ENCODE measurements around the gene SBF2. TPM values are rescaled to one million over a fixed set of nuclear protein-coding genes. Genes with fewer than 3 reads are reported as not detected.

The SBF2 gene
- polyA plus RNA-seq, 1 donor from 2014 or later = 53.4 TPM

DNA sequence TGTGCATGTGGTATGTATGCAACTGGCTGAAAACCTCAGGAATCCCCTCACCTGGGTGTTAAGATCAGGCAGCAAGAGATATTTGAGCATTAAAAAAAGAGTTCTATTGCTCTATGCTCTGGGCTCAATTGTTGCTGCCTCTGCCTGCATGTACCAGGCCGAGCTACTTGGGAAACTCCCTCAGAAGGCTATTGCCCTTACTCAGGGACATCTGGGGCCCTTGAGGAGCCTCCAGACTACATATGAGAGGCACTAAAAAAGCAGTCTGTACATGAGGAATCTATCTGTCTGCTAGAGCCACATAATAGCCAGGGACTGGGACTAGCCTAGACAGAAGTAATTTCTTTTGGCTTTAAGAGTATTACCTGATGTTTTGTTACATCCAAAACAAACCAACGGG, 510.0 kb downstream of the SBF2 start:
- no peaks in the 10 kb centered on the region for H3K9me3 ChIP-seq (ENCODE audit: low read length)
- no peak overlapping the region for H3K4me3 ChIP-seq (ENCODE audit: low read length)
- H3K27ac ChIP-seq (ENCODE audit: low read length) = no peak overlapping the region
- TF ChIP-seq TAF1 (IDR thresholded peaks at IDR 0.05; ENCODE audit: low read depth) = no peak
- TF ChIP-seq, protein P1, sequence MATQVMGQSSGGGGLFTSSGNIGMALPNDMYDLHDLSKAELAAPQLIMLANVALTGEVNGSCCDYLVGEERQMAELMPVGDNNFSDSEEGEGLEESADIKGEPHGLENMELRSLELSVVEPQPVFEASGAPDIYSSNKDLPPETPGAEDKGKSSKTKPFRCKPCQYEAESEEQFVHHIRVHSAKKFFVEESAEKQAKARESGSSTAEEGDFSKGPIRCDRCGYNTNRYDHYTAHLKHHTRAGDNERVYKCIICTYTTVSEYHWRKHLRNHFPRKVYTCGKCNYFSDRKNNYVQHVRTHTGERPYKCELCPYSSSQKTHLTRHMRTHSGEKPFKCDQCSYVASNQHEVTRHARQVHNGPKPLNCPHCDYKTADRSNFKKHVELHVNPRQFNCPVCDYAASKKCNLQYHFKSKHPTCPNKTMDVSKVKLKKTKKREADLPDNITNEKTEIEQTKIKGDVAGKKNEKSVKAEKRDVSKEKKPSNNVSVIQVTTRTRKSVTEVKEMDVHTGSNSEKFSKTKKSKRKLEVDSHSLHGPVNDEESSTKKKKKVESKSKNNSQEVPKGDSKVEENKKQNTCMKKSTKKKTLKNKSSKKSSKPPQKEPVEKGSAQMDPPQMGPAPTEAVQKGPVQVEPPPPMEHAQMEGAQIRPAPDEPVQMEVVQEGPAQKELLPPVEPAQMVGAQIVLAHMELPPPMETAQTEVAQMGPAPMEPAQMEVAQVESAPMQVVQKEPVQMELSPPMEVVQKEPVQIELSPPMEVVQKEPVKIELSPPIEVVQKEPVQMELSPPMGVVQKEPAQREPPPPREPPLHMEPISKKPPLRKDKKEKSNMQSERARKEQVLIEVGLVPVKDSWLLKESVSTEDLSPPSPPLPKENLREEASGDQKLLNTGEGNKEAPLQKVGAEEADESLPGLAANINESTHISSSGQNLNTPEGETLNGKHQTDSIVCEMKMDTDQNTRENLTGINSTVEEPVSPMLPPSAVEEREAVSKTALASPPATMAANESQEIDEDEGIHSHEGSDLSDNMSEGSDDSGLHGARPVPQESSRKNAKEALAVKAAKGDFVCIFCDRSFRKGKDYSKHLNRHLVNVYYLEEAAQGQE (IDR thresholded peaks at IDR 0.05; ENCODE audit: borderline replicate concordance) = no peak
- no peak for TF ChIP-seq MXI1 (conservative IDR thresholded peaks at IDR 0.05; ENCODE audit: poor library complexity, severe bottlenecking)
- TF ChIP-seq POLR2AphosphoS5 (IDR thresholded peaks at IDR 0.05) = no peak
- TF ChIP-seq EZH2 (IDR thresholded peaks at IDR 0.05; ENCODE audit: borderline replicate concordance, insufficient read depth, low read length, poor library complexity, severe bottlenecking) = no peak
- TF ChIP-seq, protein P2, sequence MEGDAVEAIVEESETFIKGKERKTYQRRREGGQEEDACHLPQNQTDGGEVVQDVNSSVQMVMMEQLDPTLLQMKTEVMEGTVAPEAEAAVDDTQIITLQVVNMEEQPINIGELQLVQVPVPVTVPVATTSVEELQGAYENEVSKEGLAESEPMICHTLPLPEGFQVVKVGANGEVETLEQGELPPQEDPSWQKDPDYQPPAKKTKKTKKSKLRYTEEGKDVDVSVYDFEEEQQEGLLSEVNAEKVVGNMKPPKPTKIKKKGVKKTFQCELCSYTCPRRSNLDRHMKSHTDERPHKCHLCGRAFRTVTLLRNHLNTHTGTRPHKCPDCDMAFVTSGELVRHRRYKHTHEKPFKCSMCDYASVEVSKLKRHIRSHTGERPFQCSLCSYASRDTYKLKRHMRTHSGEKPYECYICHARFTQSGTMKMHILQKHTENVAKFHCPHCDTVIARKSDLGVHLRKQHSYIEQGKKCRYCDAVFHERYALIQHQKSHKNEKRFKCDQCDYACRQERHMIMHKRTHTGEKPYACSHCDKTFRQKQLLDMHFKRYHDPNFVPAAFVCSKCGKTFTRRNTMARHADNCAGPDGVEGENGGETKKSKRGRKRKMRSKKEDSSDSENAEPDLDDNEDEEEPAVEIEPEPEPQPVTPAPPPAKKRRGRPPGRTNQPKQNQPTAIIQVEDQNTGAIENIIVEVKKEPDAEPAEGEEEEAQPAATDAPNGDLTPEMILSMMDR (IDR thresholded peaks at IDR 0.05; ENCODE audit: poor library complexity, severe bottlenecking) = no peak
- TF ChIP-seq SMC3 (conservative IDR thresholded peaks at IDR 0.05; ENCODE audit: poor library complexity) = no peak
- no peak for TF ChIP-seq EP300 (conservative IDR thresholded peaks at IDR 0.05; ENCODE audit: poor library complexity, severe bottlenecking)
- no peak for TF ChIP-seq RAD21 (conservative IDR thresholded peaks at IDR 0.05)
- H3K36me3 ChIP-seq (ENCODE audit: insufficient read depth, low read length) = peaks cover 21% of the 10 kb centered on the region
- no peaks in the 10 kb centered on the region for H3F3A ChIP-seq (ENCODE audit: insufficient read depth, low read length, poor library complexity, severe bottlenecking)
- H3K79me2 ChIP-seq (replicated peaks; ENCODE audit: insufficient read depth, low read length) = no peaks in the 10 kb centered on the region
- H4K20me1 ChIP-seq (ENCODE audit: insufficient read depth) = no peaks in the 10 kb centered on the region
- H3K4me2 ChIP-seq (ENCODE audit: low read length) = no peak overlapping the region
- no peak overlapping the region for H3K9ac ChIP-seq (ENCODE audit: low read length)
- no peaks in the 10 kb centered on the region for H3K9me2 ChIP-seq (ENCODE audit: insufficient read depth, low read length)
- H3K27me3 ChIP-seq (ENCODE audit: insufficient read depth, low read depth, low read length) = no peaks in the 10 kb centered on the region
- H2AFZ ChIP-seq (ENCODE audit: low read depth, low read length) = no peak overlapping the region

DNA sequence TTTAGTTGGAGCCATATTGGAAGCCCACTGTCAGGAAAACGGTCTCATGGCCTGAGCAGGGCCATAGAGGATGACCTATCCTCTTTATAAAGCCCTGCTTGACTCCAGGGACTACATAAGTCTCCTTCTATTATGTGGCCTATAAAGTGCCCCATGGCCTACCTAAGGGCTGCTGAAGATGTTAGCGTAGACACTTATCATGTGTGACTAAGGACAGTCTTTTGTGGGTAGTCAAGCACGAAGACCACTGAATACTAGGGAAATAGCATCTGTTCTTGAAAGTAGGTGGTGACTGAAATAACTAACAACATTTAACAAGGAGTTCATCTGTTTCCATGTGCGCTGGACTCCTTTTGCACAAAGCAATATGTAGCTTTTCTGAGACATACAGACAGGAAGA, 513.1 kb downstream of the SBF2 start:
- H3K36me3 ChIP-seq (ENCODE audit: insufficient read depth, low read length) = peaks cover 21% of the 10 kb centered on the region
- H3K27ac ChIP-seq (ENCODE audit: low read length) = no peak overlapping the region
- no peak overlapping the region for H2AFZ ChIP-seq (ENCODE audit: low read depth, low read length)
- H3K4me3 ChIP-seq (ENCODE audit: low read length) = no peak overlapping the region
- H3K9ac ChIP-seq (ENCODE audit: low read length) = no peak overlapping the region
- H3K9me3 ChIP-seq (ENCODE audit: low read length) = no peaks in the 10 kb centered on the region
- no peaks in the 10 kb centered on the region for H3F3A ChIP-seq (ENCODE audit: insufficient read depth, low read length, poor library complexity, severe bottlenecking)
- no peaks in the 10 kb centered on the region for H3K9me2 ChIP-seq (ENCODE audit: insufficient read depth, low read length)
- no peaks in the 10 kb centered on the region for H3K79me2 ChIP-seq (replicated peaks; ENCODE audit: insufficient read depth, low read length)
- no peaks in the 10 kb centered on the region for H4K20me1 ChIP-seq (ENCODE audit: insufficient read depth)
- TF ChIP-seq, protein P2 (IDR thresholded peaks at IDR 0.05; ENCODE audit: poor library complexity, severe bottlenecking) = no peak
- TF ChIP-seq EP300 (conservative IDR thresholded peaks at IDR 0.05; ENCODE audit: poor library complexity, severe bottlenecking) (no peak), TAF1 (IDR thresholded peaks at IDR 0.05; ENCODE audit: low read depth) (no peak), SMC3 (conservative IDR thresholded peaks at IDR 0.05; ENCODE audit: poor library complexity) (no peak), EZH2 (IDR thresholded peaks at IDR 0.05; ENCODE audit: borderline replicate concordance, insufficient read depth, low read length, poor library complexity, severe bottlenecking) (no peak), RAD21 (conservative IDR thresholded peaks at IDR 0.05) (no peak), POLR2AphosphoS5 (IDR thresholded peaks at IDR 0.05) (no peak), MXI1 (conservative IDR thresholded peaks at IDR 0.05; ENCODE audit: poor library complexity, severe bottlenecking) (no peak)
- TF ChIP-seq, protein P1 (IDR thresholded peaks at IDR 0.05; ENCODE audit: borderline replicate concordance) = no peak
- H3K27me3 ChIP-seq (ENCODE audit: insufficient read depth, low read depth, low read length) = no peaks in the 10 kb centered on the region
- H3K4me2 ChIP-seq (ENCODE audit: low read length) = no peak overlapping the region
